Measurements from ENCODE around the gene TPO. TPM values are rescaled to one million over a fixed set of nuclear protein-coding genes. Genes with fewer than 3 reads are reported as not detected.

Gene TPO
- total and polyA plus RNA-seq, 4 donors, result not detected

DNA sequence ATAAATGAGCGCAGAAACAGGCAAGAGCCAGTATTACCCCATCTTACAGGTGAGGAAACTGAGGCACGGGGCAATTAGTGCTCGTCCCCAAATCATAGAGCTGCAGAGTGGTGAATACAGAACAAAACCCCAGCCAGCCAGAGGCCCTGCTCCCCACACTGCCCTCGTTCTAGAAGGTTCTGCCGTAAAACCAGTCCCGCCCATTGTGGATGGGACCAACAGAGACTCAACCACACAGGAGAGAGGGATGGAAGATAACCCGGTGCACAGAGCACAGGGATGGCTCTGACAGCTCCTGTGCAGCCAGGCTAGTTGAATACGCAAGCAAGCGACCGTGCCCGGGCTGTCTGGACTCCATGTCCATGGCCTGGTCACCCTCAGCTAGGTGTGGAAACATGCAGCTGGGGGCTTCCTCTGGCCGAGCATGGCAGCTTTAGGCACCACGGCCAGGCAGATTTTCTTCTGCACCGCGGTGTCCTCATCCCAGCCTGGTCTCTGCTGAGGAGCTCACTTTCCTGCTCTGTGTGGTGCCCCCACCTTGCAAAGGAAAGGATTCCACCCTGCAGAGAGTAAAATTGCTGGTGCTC is 146.4 kb downstream of the TPO start:
- H3K4me1 ChIP-seq (ENCODE audit: control insufficient read depth in 4 of 4, insufficient read depth in 4 of 4, low read length in 3 of 4), result no peaks in the 10 kb centered on the region
- no peak overlapping the region for H3K4me3 ChIP-seq (ENCODE audit: low read depth in 1 of 3, low read length in 3 of 3)
- DNase-seq (ENCODE audit: low spot score), result no peak
- H3K36me3 ChIP-seq (ENCODE audit: control insufficient read depth in 4 of 4, insufficient read depth in 3 of 4, low read depth in 1 of 4, low read length in 3 of 4), result no peaks in the 10 kb centered on the region
- no peaks in the 10 kb centered on the region for H3K27me3 ChIP-seq (ENCODE audit: control insufficient read depth in 4 of 4, insufficient read depth in 4 of 4, low read length in 3 of 4)
- 84% methylated on average over 15 of the region's 15 CpGs for WGBS
- TF ChIP-seq, protein P1, sequence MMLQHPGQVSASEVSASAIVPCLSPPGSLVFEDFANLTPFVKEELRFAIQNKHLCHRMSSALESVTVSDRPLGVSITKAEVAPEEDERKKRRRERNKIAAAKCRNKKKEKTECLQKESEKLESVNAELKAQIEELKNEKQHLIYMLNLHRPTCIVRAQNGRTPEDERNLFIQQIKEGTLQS (IDR thresholded peaks at IDR 0.05), result no peak
- TF ChIP-seq, protein P2, sequence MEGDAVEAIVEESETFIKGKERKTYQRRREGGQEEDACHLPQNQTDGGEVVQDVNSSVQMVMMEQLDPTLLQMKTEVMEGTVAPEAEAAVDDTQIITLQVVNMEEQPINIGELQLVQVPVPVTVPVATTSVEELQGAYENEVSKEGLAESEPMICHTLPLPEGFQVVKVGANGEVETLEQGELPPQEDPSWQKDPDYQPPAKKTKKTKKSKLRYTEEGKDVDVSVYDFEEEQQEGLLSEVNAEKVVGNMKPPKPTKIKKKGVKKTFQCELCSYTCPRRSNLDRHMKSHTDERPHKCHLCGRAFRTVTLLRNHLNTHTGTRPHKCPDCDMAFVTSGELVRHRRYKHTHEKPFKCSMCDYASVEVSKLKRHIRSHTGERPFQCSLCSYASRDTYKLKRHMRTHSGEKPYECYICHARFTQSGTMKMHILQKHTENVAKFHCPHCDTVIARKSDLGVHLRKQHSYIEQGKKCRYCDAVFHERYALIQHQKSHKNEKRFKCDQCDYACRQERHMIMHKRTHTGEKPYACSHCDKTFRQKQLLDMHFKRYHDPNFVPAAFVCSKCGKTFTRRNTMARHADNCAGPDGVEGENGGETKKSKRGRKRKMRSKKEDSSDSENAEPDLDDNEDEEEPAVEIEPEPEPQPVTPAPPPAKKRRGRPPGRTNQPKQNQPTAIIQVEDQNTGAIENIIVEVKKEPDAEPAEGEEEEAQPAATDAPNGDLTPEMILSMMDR (IDR thresholded peaks at IDR 0.05; ENCODE audit: low read depth, low read length, missing input control), result no peak
- TF ChIP-seq FOXA1 (IDR thresholded peaks at IDR 0.05) (no peak), RAD21 (IDR thresholded peaks at IDR 0.05) (no peak), TAF1 (conservative IDR thresholded peaks at IDR 0.05) (no peak), GABPA (IDR thresholded peaks at IDR 0.05 in 1 of 2, conservative IDR thresholded peaks at IDR 0.05 in 1 of 2) (no peak), RXRA (IDR thresholded peaks at IDR 0.05) (no peak), HNF4A (conservative IDR thresholded peaks at IDR 0.05) (no peak), FOXA2 (IDR thresholded peaks at IDR 0.05) (no peak), YY1 (IDR thresholded peaks at IDR 0.05) (no peak), EGR1 (IDR thresholded peaks at IDR 0.05; ENCODE audit: low read depth in 2 of 2) (no peak), HNF4G (IDR thresholded peaks at IDR 0.05) (no peak), NR2F2 (IDR thresholded peaks at IDR 0.05) (no peak)
- TF ChIP-seq, protein P3, sequence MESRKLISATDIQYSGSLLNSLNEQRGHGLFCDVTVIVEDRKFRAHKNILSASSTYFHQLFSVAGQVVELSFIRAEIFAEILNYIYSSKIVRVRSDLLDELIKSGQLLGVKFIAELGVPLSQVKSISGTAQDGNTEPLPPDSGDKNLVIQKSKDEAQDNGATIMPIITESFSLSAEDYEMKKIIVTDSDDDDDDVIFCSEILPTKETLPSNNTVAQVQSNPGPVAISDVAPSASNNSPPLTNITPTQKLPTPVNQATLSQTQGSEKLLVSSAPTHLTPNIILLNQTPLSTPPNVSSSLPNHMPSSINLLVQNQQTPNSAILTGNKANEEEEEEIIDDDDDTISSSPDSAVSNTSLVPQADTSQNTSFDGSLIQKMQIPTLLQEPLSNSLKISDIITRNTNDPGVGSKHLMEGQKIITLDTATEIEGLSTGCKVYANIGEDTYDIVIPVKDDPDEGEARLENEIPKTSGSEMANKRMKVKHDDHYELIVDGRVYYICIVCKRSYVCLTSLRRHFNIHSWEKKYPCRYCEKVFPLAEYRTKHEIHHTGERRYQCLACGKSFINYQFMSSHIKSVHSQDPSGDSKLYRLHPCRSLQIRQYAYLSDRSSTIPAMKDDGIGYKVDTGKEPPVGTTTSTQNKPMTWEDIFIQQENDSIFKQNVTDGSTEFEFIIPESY (IDR thresholded peaks at IDR 0.05), result no peak
- TF ChIP-seq, protein P4, sequence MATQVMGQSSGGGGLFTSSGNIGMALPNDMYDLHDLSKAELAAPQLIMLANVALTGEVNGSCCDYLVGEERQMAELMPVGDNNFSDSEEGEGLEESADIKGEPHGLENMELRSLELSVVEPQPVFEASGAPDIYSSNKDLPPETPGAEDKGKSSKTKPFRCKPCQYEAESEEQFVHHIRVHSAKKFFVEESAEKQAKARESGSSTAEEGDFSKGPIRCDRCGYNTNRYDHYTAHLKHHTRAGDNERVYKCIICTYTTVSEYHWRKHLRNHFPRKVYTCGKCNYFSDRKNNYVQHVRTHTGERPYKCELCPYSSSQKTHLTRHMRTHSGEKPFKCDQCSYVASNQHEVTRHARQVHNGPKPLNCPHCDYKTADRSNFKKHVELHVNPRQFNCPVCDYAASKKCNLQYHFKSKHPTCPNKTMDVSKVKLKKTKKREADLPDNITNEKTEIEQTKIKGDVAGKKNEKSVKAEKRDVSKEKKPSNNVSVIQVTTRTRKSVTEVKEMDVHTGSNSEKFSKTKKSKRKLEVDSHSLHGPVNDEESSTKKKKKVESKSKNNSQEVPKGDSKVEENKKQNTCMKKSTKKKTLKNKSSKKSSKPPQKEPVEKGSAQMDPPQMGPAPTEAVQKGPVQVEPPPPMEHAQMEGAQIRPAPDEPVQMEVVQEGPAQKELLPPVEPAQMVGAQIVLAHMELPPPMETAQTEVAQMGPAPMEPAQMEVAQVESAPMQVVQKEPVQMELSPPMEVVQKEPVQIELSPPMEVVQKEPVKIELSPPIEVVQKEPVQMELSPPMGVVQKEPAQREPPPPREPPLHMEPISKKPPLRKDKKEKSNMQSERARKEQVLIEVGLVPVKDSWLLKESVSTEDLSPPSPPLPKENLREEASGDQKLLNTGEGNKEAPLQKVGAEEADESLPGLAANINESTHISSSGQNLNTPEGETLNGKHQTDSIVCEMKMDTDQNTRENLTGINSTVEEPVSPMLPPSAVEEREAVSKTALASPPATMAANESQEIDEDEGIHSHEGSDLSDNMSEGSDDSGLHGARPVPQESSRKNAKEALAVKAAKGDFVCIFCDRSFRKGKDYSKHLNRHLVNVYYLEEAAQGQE (IDR thresholded peaks at IDR 0.05), result no peak
- no peaks in the 10 kb centered on the region for H3K9me3 ChIP-seq (ENCODE audit: control insufficient read depth in 4 of 4, low read length in 3 of 4)
- no peak overlapping the region for H3K27ac ChIP-seq (ENCODE audit: low read depth in 1 of 2, low read length in 2 of 2)
- no peak overlapping the region for H3K9ac ChIP-seq (ENCODE audit: low read depth in 1 of 2, low read length in 2 of 2)

DNA sequence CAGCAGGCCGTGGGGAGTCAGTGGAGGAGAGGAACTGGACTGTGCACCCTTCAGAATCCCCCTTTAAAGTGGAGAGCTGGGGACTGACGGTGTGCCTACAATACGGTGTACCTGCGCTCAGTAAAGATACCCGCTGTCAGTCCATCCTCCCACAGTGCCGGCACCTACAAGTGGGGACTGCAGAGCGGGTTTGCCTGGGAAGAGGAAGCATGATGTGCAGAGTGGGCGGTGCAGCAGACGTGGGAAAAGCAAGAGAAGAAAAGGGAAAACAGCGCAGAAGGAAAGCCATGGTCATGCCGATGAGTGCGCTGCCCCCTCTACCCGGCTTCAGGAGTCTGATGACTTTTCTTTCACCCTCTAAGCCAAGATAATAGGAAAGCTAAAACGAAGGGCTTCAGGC is 148.0 kb downstream of the TPO start:
- H3K9ac ChIP-seq (ENCODE audit: low read depth in 1 of 2, low read length in 2 of 2), result no peak overlapping the region
- no peak overlapping the region for H3K27ac ChIP-seq (ENCODE audit: low read depth in 1 of 2, low read length in 2 of 2)
- H3K27me3 ChIP-seq (ENCODE audit: control insufficient read depth in 4 of 4, insufficient read depth in 4 of 4, low read length in 3 of 4), result no peaks in the 10 kb centered on the region
- no peaks in the 10 kb centered on the region for H3K36me3 ChIP-seq (ENCODE audit: control insufficient read depth in 4 of 4, insufficient read depth in 3 of 4, low read depth in 1 of 4, low read length in 3 of 4)
- WGBS, result 76% methylated on average over 14 of the region's 14 CpGs
- H3K4me1 ChIP-seq (ENCODE audit: control insufficient read depth in 4 of 4, insufficient read depth in 4 of 4, low read length in 3 of 4), result no peaks in the 10 kb centered on the region
- H3K4me3 ChIP-seq (ENCODE audit: low read depth in 1 of 3, low read length in 3 of 3), result no peak overlapping the region
- DNase-seq (ENCODE audit: low spot score), result no peak
- no peaks in the 10 kb centered on the region for H3K9me3 ChIP-seq (ENCODE audit: control insufficient read depth in 4 of 4, low read length in 3 of 4)
- TF ChIP-seq, protein P4 (IDR thresholded peaks at IDR 0.05), result no peak
- TF ChIP-seq, protein P5, sequence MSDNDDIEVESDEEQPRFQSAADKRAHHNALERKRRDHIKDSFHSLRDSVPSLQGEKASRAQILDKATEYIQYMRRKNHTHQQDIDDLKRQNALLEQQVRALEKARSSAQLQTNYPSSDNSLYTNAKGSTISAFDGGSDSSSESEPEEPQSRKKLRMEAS (IDR thresholded peaks at IDR 0.05), result no peak
- TF ChIP-seq, protein P1 (IDR thresholded peaks at IDR 0.05), result no peak
- TF ChIP-seq JUND (IDR thresholded peaks at IDR 0.05) (no peak), HNF4G (IDR thresholded peaks at IDR 0.05) (no peak), EGR1 (IDR thresholded peaks at IDR 0.05; ENCODE audit: low read depth in 2 of 2) (no peak), TAF1 (conservative IDR thresholded peaks at IDR 0.05) (no peak), RXRA (IDR thresholded peaks at IDR 0.05) (no peak), FOXA1 (IDR thresholded peaks at IDR 0.05) (no peak), GABPA (IDR thresholded peaks at IDR 0.05 in 1 of 2, conservative IDR thresholded peaks at IDR 0.05 in 1 of 2) (no peak), SP1 (IDR thresholded peaks at IDR 0.05) (no peak)

All from liver (tissue), 9 donors.